ENCODE data around the gene TNRC6B. TPM values are rescaled to one million over a fixed set of nuclear protein-coding genes. Genes with fewer than 3 reads are reported as not detected.
A peak's percentile ranks its signal among the peaks of the same experiment; 100 is the strongest.
"Not testable (repeated sequence)": the region's sequence is repeated elsewhere in the genome, so short reads cannot be mapped to it uniquely, and the experiment has no call there.

TNRC6B gene
- total RNA-seq, 1 donor, result 26.4 TPM

DNA sequence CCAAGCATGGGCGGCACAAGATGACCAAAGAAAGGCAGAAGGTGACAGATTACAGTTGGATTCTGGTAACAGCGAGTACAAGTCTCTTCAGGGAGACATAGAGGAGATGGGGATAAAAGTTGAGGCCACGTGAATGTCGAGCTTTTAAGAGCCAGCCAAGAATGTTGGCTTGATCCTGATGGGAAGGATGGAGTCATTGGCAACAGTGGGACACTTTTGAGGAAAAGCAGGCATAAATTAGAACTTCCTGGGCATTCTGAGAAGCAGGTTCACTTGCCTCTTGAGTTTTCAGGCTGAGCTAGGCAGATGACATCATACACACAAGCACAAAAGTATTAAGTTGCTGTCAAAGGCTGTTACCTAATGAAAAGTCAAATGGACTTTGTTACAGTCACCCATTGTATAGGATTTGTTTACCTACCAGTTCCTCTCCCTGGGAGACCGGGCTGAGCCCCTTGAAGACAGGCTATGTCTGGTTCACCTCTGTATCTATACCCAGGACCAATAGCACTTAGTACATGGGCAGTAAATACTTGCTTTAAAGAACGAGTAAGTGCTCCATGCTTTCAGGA, 41.1 kb downstream of the TNRC6B start:
- H3K4me3 ChIP-seq (ENCODE audit: insufficient read depth, low read length), result no peak overlapping the region
- H3K4me1 ChIP-seq (ENCODE audit: insufficient read depth, low read length), result peaks cover 5% of the 10 kb centered on the region
- H4K20me1 ChIP-seq (ENCODE audit: insufficient read depth, low read length), result peaks cover 74% of the 10 kb centered on the region
- H3K4me2 ChIP-seq (ENCODE audit: insufficient read depth, low read length), result no peak overlapping the region
- TF ChIP-seq CTCF (IDR thresholded peaks at IDR 0.05; ENCODE audit: extremely low read depth, low read depth, low read length), result no peak
- H3K79me2 ChIP-seq (ENCODE audit: insufficient read depth, low read length), result peaks cover 85% of the 10 kb centered on the region
- peaks cover 2% of the 10 kb centered on the region for H3K36me3 ChIP-seq (ENCODE audit: insufficient read depth, low read length)
- DNase-seq (ENCODE audit: insufficient read length, low spot score, missing footprints), result no peak
- no peak overlapping the region for H3K27ac ChIP-seq (ENCODE audit: low read depth, low read length)
- no peaks in the 10 kb centered on the region for H3K27me3 ChIP-seq (ENCODE audit: insufficient read depth, low read length)
- no peaks in the 10 kb centered on the region for H3K9me3 ChIP-seq (ENCODE audit: low read depth, low read length)
- no peak overlapping the region for H2AFZ ChIP-seq (ENCODE audit: low read length)

- H3K4me3 ChIP-seq (ENCODE audit: insufficient read depth, low read length), result no peak overlapping the region
- H3K79me2 ChIP-seq (ENCODE audit: insufficient read depth, low read length), result peaks cover 89% of the 10 kb centered on the region
- no peaks in the 10 kb centered on the region for H3K27me3 ChIP-seq (ENCODE audit: insufficient read depth, low read length)
- no peak for TF ChIP-seq CTCF (IDR thresholded peaks at IDR 0.05; ENCODE audit: extremely low read depth, low read depth, low read length)
- H3K36me3 ChIP-seq (ENCODE audit: insufficient read depth, low read length), result peaks cover 2% of the 10 kb centered on the region
- H3K9me3 ChIP-seq (ENCODE audit: low read depth, low read length), result no peaks in the 10 kb centered on the region
- H3K27ac ChIP-seq (ENCODE audit: low read depth, low read length), result no peak overlapping the region
- no peak overlapping the region for H3K4me2 ChIP-seq (ENCODE audit: insufficient read depth, low read length)
- H3K4me1 ChIP-seq (ENCODE audit: insufficient read depth, low read length), result peaks cover 5% of the 10 kb centered on the region
- DNase-seq (ENCODE audit: insufficient read length, low spot score, missing footprints), result peak; percentile 63
- H2AFZ ChIP-seq (ENCODE audit: low read length), result no peak overlapping the region
- peaks cover 83% of the 10 kb centered on the region for H4K20me1 ChIP-seq (ENCODE audit: insufficient read depth, low read length)
Measured at GRCh38 chr22:40220316-40221054, 42.8 kb downstream of the TNRC6B start.

DNA sequence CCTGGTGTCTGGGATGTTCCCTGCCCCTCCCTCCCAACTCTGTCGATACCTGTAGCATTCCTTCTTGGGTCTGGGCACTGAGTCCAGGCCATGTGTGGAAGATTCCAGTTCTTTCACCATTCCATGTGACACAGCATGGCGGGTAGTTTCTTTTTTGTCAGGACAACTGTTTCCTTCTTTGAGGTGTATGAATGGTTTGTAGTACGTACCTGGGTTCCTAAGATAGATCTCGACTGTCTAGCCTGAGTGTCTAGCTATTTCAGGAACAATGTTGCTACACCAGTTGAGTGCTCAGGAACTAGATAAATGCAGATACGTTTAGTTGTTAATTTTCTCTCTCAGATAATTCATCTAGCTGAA, 43.3 kb downstream of the TNRC6B start:
- H3K27ac ChIP-seq (ENCODE audit: low read depth, low read length), result no peak overlapping the region
- no peak overlapping the region for H2AFZ ChIP-seq (ENCODE audit: low read length)
- no peaks in the 10 kb centered on the region for H3K36me3 ChIP-seq (ENCODE audit: insufficient read depth, low read length)
- no peak overlapping the region for H3K4me2 ChIP-seq (ENCODE audit: insufficient read depth, low read length)
- H3K79me2 ChIP-seq (ENCODE audit: insufficient read depth, low read length), result peaks cover 87% of the 10 kb centered on the region
- no peak for DNase-seq (ENCODE audit: insufficient read length, low spot score, missing footprints)
- TF ChIP-seq CTCF (IDR thresholded peaks at IDR 0.05; ENCODE audit: extremely low read depth, low read depth, low read length), result no peak
- H3K27me3 ChIP-seq (ENCODE audit: insufficient read depth, low read length), result no peaks in the 10 kb centered on the region
- H3K4me3 ChIP-seq (ENCODE audit: insufficient read depth, low read length), result no peak overlapping the region
- H3K4me1 ChIP-seq (ENCODE audit: insufficient read depth, low read length), result peaks cover 5% of the 10 kb centered on the region
- H4K20me1 ChIP-seq (ENCODE audit: insufficient read depth, low read length), result peaks cover 80% of the 10 kb centered on the region
- no peaks in the 10 kb centered on the region for H3K9me3 ChIP-seq (ENCODE audit: low read depth, low read length)

DNA sequence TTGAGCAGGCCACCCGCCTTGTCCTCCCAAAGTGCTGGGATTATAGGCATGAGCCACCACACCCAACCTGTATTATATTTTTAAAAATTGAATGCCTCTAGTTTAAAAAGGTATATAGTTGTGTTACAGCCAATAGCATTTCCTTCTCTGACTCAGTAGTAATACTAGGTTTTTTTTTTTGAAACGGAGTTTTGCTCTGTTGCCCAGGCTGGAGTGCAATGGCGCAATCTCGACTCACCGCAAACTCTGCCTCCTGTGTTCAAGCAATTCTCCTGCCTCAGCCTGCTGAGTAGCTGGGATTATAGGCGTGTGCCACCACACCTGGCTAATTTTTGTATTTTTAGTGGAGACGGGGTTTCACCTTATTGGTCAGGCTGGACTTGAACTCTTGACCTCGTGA, 45.3 kb downstream of the TNRC6B start:
- H3K27me3 ChIP-seq (ENCODE audit: insufficient read depth, low read length); H3K27ac ChIP-seq (ENCODE audit: low read depth, low read length); H3K4me3 ChIP-seq (ENCODE audit: insufficient read depth, low read length); H3K4me1 ChIP-seq (ENCODE audit: insufficient read depth, low read length); H3K36me3 ChIP-seq (ENCODE audit: insufficient read depth, low read length); H2AFZ ChIP-seq (ENCODE audit: low read length); DNase-seq (ENCODE audit: insufficient read length, low spot score, missing footprints); H3K9me3 ChIP-seq (ENCODE audit: low read depth, low read length); H3K4me2 ChIP-seq (ENCODE audit: insufficient read depth, low read length): not testable (repeated sequence)
- Histone ChIP-seq H3K79me2 (ENCODE audit: insufficient read depth, low read length) (peaks cover 87% of the 10 kb centered on the region), H4K20me1 (ENCODE audit: insufficient read depth, low read length) (peaks cover 72% of the 10 kb centered on the region)
